Keratinocyte (primary cell): ENCODE measurements around the gene R3HDM2.

ENCODE experiments used
- EZH2 ChIP-seq: IDR thresholded peaks from one replicate; pipeline ENCODE4 v1.6.1; 2012; ENCODE audit warnings: inconsistent platforms, mild to moderate bottlenecking, low read length, moderate library complexity
- TF ChIP-seq, protein P1 (sequence below), 3 experiments: IDR thresholded peaks in 1 of 3; conservative IDR thresholded peaks in 1 of 3; optimal IDR thresholded peaks in 1 of 3; 2 replicates in 2 of 3; 3 replicates in 1 of 3; pipeline versions ENCODE3 to v1.5.1; 2011; ENCODE audit warnings: low read length in 3 of 3, mild to moderate bottlenecking in 3 of 3, moderate library complexity in 2 of 3, control low read depth in 1 of 3, inconsistent platforms in 1 of 3; ENCODE audit not compliant: insufficient read depth in 2 of 3; ENCODE audit errors: extremely low read depth in 1 of 3

DNA sequence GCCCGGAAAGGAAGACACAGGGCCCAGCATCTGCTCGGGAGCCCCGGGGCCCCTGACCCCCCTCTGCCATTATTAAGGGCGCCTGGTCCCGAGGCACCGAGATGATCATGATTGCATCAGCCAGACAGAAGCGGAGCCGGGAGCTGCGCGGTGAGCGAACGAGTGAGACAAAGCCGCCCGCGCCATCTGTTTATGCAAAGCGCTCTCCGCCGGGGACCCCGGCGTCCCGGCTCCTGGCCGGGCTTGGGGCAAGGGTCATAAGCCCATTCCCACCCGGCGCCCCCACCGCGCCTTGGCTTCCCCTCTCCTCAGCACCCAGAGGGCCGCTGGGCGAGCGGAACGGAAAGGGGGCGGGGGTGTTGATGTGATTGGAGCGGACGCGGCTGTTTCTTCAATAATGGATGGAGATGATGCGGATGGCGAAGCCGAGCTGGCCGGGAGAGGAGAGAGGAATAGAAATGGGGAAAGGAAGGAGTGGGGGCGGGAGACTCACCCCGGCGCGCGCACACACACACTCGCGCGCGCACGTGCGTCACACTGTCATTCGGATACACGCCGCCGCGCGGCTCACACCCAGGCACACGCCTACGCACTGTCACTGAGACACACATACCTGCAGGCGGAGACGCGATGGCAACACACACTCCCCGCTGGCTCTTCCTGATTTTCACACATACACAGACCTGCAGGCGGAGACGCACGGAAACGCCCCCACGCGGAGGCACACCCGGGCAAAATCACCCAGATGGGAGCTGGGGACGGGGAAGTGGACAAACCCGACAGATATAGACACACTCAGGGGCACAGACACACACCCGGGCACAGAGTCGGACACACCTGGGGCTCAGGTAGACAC, 190.5 kb downstream of the R3HDM2 start:
- TF ChIP-seq, protein P1, sequence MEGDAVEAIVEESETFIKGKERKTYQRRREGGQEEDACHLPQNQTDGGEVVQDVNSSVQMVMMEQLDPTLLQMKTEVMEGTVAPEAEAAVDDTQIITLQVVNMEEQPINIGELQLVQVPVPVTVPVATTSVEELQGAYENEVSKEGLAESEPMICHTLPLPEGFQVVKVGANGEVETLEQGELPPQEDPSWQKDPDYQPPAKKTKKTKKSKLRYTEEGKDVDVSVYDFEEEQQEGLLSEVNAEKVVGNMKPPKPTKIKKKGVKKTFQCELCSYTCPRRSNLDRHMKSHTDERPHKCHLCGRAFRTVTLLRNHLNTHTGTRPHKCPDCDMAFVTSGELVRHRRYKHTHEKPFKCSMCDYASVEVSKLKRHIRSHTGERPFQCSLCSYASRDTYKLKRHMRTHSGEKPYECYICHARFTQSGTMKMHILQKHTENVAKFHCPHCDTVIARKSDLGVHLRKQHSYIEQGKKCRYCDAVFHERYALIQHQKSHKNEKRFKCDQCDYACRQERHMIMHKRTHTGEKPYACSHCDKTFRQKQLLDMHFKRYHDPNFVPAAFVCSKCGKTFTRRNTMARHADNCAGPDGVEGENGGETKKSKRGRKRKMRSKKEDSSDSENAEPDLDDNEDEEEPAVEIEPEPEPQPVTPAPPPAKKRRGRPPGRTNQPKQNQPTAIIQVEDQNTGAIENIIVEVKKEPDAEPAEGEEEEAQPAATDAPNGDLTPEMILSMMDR (optimal IDR thresholded peaks at IDR 0.05 in 1 of 3, IDR thresholded peaks at IDR 0.05 in 1 of 3, conservative IDR thresholded peaks at IDR 0.05 in 1 of 3; ENCODE audit: extremely low read depth in 1 of 3, insufficient read depth in 2 of 3, low read length in 3 of 3), result no peak
- no peak for TF ChIP-seq EZH2
